GM23248 (cell line): ENCODE results near the gene NFKBIA.

ENCODE experiments used
- EZH2 ChIP-seq: fragments of 200-600 bp; sonication (generic); IDR thresholded peaks from 2 replicates; pipeline ENCODE4 v1.6.1; 2018; ENCODE audit warnings: antibody characterized with exemption, mild to moderate bottlenecking; ENCODE audit not compliant: insufficient read depth, poor library complexity, severe bottlenecking
- EZH2phosphoT487 ChIP-seq: fragments of 200-600 bp; sonication (generic); IDR thresholded peaks from 2 replicates; pipeline ENCODE4 v1.6.1; 2018; ENCODE audit warnings: antibody characterized with exemption, moderate library complexity, mild to moderate bottlenecking, low read depth; ENCODE audit not compliant: insufficient read depth

DNA sequence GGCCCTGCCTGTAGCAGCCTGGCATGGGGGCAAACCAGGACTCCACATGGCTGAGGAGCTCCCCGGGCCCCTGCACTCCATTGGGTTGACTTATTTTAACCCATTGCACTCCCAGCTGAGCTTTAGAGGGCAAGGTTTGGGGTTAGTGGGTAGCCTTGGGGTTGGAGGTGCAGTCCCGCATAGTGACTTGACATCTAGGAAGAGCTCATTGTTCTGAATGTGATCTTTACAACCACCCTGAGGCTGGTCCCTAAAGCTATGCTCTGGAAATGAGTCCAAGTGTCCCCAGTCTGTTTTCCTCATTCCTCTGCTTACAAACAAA is 36.4 kb downstream of the NFKBIA start:
- TF ChIP-seq EZH2phosphoT487 (no peak), EZH2 (no peak)
